SK-N-SH treated with all-trans-retinoic acid at 6 μM for 48 hours (cell line): ENCODE measurements around the gene PRKAR1B.

Source experiments
- ARNTL ChIP-seq: fragments of 450-650 bp; formaldehyde crosslinking; IDR thresholded peaks from 2 replicates; pipeline ENCODE4 v1.5.0; 2020; ENCODE audit warnings: low read depth, mild to moderate bottlenecking, moderate library complexity, borderline replicate concordance
- GLIS3 ChIP-seq: fragments of 250-450 bp; sonication (Bioruptor Pico); IDR thresholded peaks from 2 replicates; pipeline ENCODE4 v1.5.0; 2020; ENCODE audit warnings: mild to moderate bottlenecking, moderate library complexity
- ISL1 ChIP-seq: fragments of 250-450 bp; sonication (Bioruptor Pico); IDR thresholded peaks from 2 replicates; pipeline ENCODE4 v2.1.2; 2022; ENCODE audit warnings: mild to moderate bottlenecking, moderate library complexity
- PPARA ChIP-seq: fragments of 250-450 bp; sonication (Bioruptor Pico); IDR thresholded peaks from 2 replicates; pipeline ENCODE4 v1.5.0; 2020; ENCODE audit warnings: mild to moderate bottlenecking, borderline replicate concordance
- ZFP30 ChIP-seq: fragments of 450-650 bp; formaldehyde crosslinking; IDR thresholded peaks from 2 replicates; pipeline ENCODE4 v1.5.0; 2022; ENCODE audit warnings: mild to moderate bottlenecking, moderate library complexity
- TF ChIP-seq, protein P1 (sequence below): fragments of 250-450 bp; sonication (Bioruptor Pico); IDR thresholded peaks from 2 replicates; pipeline ENCODE4 v1.8.0; 2020; ENCODE audit warnings: mild to moderate bottlenecking, moderate library complexity, borderline replicate concordance
- TF ChIP-seq, protein P2 (sequence below): fragments of 250-450 bp; sonication (Bioruptor Pico); IDR thresholded peaks from 2 replicates; pipeline ENCODE4 v1.5.0; 2020; ENCODE audit warnings: mild to moderate bottlenecking, moderate library complexity

DNA sequence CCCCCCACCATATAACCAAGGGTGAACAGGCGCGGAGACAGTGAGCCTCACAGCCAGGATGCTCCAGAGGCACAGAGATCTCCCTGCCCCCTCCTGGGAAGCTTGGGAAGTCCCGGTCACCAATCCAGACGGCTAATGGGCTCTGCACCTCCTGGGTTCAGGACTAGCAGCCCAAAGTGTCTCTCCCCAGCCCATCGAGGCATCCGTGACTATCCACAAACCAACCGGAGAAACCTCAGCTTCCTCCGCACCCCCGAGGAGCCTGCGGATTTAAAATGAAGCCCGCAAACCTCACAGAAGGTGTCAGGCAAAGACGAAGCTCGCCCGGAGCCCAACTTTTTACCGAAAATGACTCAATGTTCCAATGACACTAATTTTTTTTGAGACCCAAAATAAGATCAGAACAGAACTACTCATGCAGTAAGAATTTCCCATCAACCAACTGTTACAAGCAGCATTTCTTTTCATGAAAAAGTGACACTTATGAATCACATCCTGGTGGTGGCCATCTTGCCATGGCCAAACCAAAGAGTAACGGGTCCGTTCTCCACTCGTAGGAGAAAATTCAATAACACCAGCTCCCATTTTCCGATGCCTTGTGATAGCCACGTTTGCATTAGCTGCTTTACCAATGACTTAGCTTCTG, 213.4 kb downstream of the PRKAR1B start:
- TF ChIP-seq ZFP30 (no peak), ARNTL (CRISPR knock-in tag) (no peak), ISL1 (CRISPR knock-in tag) (no peak), PPARA (CRISPR knock-in tag) (no peak), GLIS3 (CRISPR knock-in tag) (no peak)
- TF ChIP-seq, protein P1, sequence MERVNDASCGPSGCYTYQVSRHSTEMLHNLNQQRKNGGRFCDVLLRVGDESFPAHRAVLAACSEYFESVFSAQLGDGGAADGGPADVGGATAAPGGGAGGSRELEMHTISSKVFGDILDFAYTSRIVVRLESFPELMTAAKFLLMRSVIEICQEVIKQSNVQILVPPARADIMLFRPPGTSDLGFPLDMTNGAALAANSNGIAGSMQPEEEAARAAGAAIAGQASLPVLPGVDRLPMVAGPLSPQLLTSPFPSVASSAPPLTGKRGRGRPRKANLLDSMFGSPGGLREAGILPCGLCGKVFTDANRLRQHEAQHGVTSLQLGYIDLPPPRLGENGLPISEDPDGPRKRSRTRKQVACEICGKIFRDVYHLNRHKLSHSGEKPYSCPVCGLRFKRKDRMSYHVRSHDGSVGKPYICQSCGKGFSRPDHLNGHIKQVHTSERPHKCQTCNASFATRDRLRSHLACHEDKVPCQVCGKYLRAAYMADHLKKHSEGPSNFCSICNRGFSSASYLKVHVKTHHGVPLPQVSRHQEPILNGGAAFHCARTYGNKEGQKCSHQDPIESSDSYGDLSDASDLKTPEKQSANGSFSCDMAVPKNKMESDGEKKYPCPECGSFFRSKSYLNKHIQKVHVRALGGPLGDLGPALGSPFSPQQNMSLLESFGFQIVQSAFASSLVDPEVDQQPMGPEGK = no peak
- TF ChIP-seq, protein P2, sequence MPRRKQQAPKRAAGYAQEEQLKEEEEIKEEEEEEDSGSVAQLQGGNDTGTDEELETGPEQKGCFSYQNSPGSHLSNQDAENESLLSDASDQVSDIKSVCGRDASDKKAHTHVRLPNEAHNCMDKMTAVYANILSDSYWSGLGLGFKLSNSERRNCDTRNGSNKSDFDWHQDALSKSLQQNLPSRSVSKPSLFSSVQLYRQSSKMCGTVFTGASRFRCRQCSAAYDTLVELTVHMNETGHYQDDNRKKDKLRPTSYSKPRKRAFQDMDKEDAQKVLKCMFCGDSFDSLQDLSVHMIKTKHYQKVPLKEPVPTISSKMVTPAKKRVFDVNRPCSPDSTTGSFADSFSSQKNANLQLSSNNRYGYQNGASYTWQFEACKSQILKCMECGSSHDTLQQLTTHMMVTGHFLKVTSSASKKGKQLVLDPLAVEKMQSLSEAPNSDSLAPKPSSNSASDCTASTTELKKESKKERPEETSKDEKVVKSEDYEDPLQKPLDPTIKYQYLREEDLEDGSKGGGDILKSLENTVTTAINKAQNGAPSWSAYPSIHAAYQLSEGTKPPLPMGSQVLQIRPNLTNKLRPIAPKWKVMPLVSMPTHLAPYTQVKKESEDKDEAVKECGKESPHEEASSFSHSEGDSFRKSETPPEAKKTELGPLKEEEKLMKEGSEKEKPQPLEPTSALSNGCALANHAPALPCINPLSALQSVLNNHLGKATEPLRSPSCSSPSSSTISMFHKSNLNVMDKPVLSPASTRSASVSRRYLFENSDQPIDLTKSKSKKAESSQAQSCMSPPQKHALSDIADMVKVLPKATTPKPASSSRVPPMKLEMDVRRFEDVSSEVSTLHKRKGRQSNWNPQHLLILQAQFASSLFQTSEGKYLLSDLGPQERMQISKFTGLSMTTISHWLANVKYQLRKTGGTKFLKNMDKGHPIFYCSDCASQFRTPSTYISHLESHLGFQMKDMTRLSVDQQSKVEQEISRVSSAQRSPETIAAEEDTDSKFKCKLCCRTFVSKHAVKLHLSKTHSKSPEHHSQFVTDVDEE (CRISPR knock-in tag) = no peak
